Activated naive CD4-positive, alpha-beta T cell (primary cell): Measurements from ENCODE around the gene SERPINF2.
"Not testable (repeated sequence)": the region's sequence is repeated elsewhere in the genome, so short reads cannot be mapped to it uniquely, and the experiment has no call there.

Source experiments
- DNase-seq, 4 experiments: peaks; one replicate each; lab custom pipeline; 2025; lab: John Stamatoyannopoulos, UW

Gene SERPINF2

GRCh38 chr17:1742371-1743087 is at the start of gene SERPINF2:
TSS of gene SERPINF2 (plus strand) at chr17:1742871. CDS start at chr17:1744996, 2,125 bp downstream.
- no peak for DNase-seq

GRCh38 chr17:1693339-1693738 is 49.3 kb upstream of the SERPINF2 start:
- no peak for DNase-seq

GRCh38 chr17:1695365-1695764 is 47.3 kb upstream of the SERPINF2 start:
- DNase-seq, result no peak

- no peak for DNase-seq
Observed at GRCh38 chr17:1697681-1698080, 45.0 kb upstream of the SERPINF2 start.

- DNase-seq, result not testable (repeated sequence)
Observed at GRCh38 chr17:1699891-1700290, 42.8 kb upstream of the SERPINF2 start.

GRCh38 chr17:1703063-1703462 is 39.6 kb upstream of the SERPINF2 start:
- DNase-seq, result no peak

- DNase-seq, result no peak
Observed at GRCh38 chr17:1705004-1705403, 37.7 kb upstream of the SERPINF2 start.

- no peak for DNase-seq
Observed at GRCh38 chr17:1707107-1707506, 35.6 kb upstream of the SERPINF2 start.

GRCh38 chr17:1708791-1709346 is 33.8 kb upstream of the SERPINF2 start:
- DNase-seq, result not testable (repeated sequence)

- DNase-seq, result no peak
Observed at GRCh38 chr17:1709403-1709951, 33.2 kb upstream of the SERPINF2 start.

GRCh38 chr17:1709971-1710806 is 32.5 kb upstream of the SERPINF2 start, which contains the start of gene TLCD2:
TSS of gene TLCD2 (minus strand) at chr17:1710377. CDS start at chr17:1710242, 135 bp downstream.
- no peak for DNase-seq

GRCh38 chr17:1710807-1711553 is 31.7 kb upstream of the SERPINF2 start:
- DNase-seq, result no peak

- DNase-seq, result no peak
Observed at GRCh38 chr17:1711804-1712203, 30.9 kb upstream of the SERPINF2 start.

GRCh38 chr17:1712271-1712670 is 30.4 kb upstream of the SERPINF2 start:
- DNase-seq, result no peak

- DNase-seq, result no peak
Observed at GRCh38 chr17:1713160-1713877, 29.4 kb upstream of the SERPINF2 start.

- no peak for DNase-seq
Observed at GRCh38 chr17:1713878-1714426, 28.7 kb upstream of the SERPINF2 start.

- no peak for DNase-seq
Observed at GRCh38 chr17:1714427-1714979, 28.2 kb upstream of the SERPINF2 start.

- DNase-seq, result peak in 3 of 4 experiments; percentile 13 to 25 (median 23)
Observed at GRCh38 chr17:1714980-1715802, 27.5 kb upstream of the SERPINF2 start.

GRCh38 chr17:1715803-1716075 is 26.9 kb upstream of the SERPINF2 start:
- DNase-seq, result no peak
